ENCODE measurements around the gene ZCWPW1. TPM values are rescaled to one million over a fixed set of nuclear protein-coding genes. Genes with fewer than 3 reads are reported as not detected.

ZCWPW1 gene
- total RNA-seq, 1 experiment from 2014 or later, result 4.1 TPM

GRCh38 chr7:100419660-100420226 is 8.8 kb downstream of the ZCWPW1 start:
- H3K27ac Mint-ChIP-seq (ENCODE audit: unreplicated experiment), result no peak overlapping the region
- TF ChIP-seq, protein P1, sequence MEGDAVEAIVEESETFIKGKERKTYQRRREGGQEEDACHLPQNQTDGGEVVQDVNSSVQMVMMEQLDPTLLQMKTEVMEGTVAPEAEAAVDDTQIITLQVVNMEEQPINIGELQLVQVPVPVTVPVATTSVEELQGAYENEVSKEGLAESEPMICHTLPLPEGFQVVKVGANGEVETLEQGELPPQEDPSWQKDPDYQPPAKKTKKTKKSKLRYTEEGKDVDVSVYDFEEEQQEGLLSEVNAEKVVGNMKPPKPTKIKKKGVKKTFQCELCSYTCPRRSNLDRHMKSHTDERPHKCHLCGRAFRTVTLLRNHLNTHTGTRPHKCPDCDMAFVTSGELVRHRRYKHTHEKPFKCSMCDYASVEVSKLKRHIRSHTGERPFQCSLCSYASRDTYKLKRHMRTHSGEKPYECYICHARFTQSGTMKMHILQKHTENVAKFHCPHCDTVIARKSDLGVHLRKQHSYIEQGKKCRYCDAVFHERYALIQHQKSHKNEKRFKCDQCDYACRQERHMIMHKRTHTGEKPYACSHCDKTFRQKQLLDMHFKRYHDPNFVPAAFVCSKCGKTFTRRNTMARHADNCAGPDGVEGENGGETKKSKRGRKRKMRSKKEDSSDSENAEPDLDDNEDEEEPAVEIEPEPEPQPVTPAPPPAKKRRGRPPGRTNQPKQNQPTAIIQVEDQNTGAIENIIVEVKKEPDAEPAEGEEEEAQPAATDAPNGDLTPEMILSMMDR (IDR thresholded peaks at IDR 0.05; ENCODE audit: unreplicated experiment), result no peak
- no peaks in the 10 kb centered on the region for H3K27me3 Mint-ChIP-seq (ENCODE audit: unreplicated experiment)
- H3K36me3 Mint-ChIP-seq (ENCODE audit: insufficient read depth, unreplicated experiment), result no peaks in the 10 kb centered on the region
- intact Hi-C loops (cut with micrococcal nuclease; ENCODE audit: unreplicated experiment), result no loop called here
- CTCF ChIA-PET, result interaction anchor here (0.5 kb wide), 1 partner anchor 9 kb away, joined by 3 read pairs; no protein-coding TSS in a partner anchor
- H3K4me1 Mint-ChIP-seq (ENCODE audit: low read depth, unreplicated experiment), result no peaks in the 10 kb centered on the region
- BruUV-seq (replicated peaks), result no TSS peak
- no peak overlapping the region for H3K4me3 Mint-ChIP-seq (ENCODE audit: low read depth, unreplicated experiment)
- H3K9me3 Mint-ChIP-seq (ENCODE audit: low read depth, unreplicated experiment), result no peaks in the 10 kb centered on the region
- no peak for DNase-seq

GRCh38 chr7:100418930-100419659 is 9.4 kb downstream of the ZCWPW1 start:
- no peaks in the 10 kb centered on the region for H3K36me3 Mint-ChIP-seq (ENCODE audit: insufficient read depth, unreplicated experiment)
- H3K4me3 Mint-ChIP-seq (ENCODE audit: low read depth, unreplicated experiment), result no peak overlapping the region

DNA sequence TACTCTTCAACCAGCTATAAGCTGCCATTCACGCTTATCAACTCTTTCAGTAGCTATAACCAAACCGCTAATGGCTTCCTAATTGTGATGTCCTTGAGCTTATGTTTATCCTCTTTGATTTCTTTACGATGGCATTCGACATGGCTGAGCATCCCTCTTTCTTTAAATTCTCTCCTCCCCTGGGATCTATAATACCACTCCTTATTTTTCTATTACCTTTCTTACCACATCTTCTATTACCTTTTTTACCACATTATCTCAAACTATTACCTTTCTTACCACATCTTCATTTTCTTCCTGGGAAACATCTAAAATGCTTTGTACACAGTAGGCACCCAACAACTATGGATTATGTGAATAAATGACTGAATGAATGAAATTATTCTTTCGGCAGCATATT is 13.1 kb downstream of the ZCWPW1 start:
- intact Hi-C loops (cut with micrococcal nuclease; ENCODE audit: unreplicated experiment), result no loop called here
- TF ChIP-seq, protein P1 (IDR thresholded peaks at IDR 0.05; ENCODE audit: unreplicated experiment), result no peak
- no TSS peak for BruUV-seq (replicated peaks)
- no peak for DNase-seq
- Mint-ChIP-seq H3K27ac (ENCODE audit: unreplicated experiment) (no peak overlapping the region), H3K27me3 (ENCODE audit: unreplicated experiment) (no peaks in the 10 kb centered on the region), H3K4me3 (ENCODE audit: low read depth, unreplicated experiment) (no peak overlapping the region), H3K36me3 (ENCODE audit: insufficient read depth, unreplicated experiment) (no peaks in the 10 kb centered on the region), H3K9me3 (ENCODE audit: low read depth, unreplicated experiment) (no peaks in the 10 kb centered on the region), H3K4me1 (ENCODE audit: low read depth, unreplicated experiment) (no peaks in the 10 kb centered on the region)
- CTCF ChIA-PET, result interaction anchor here (0.8 to 1.3 kb wide), 2 partner anchors 8 to 15 kb away, joined by 3 to 4 read pairs; partner anchors contain the start of gene MEPCE

More at GRCh38 chr7:100418930-100419659, 9.4 kb downstream of the ZCWPW1 start:
- CTCF ChIA-PET, result no interaction called here
- DNase-seq, result no peak
- H3K4me1 Mint-ChIP-seq (ENCODE audit: low read depth, unreplicated experiment), result no peaks in the 10 kb centered on the region
- H3K27me3 Mint-ChIP-seq (ENCODE audit: unreplicated experiment), result no peaks in the 10 kb centered on the region
- H3K27ac Mint-ChIP-seq (ENCODE audit: unreplicated experiment), result no peak overlapping the region
- no TSS peak for BruUV-seq (replicated peaks)
- intact Hi-C loops (cut with micrococcal nuclease; ENCODE audit: unreplicated experiment), result no loop called here
- H3K9me3 Mint-ChIP-seq (ENCODE audit: low read depth, unreplicated experiment), result no peaks in the 10 kb centered on the region
- TF ChIP-seq, protein P1 (IDR thresholded peaks at IDR 0.05; ENCODE audit: unreplicated experiment), result no peak

GRCh38 chr7:100413889-100414288 is 14.6 kb downstream of the ZCWPW1 start:
- CTCF ChIA-PET, result no interaction called here
- TF ChIP-seq, protein P1 (IDR thresholded peaks at IDR 0.05; ENCODE audit: unreplicated experiment), result no peak
- H3K27me3 Mint-ChIP-seq (ENCODE audit: unreplicated experiment), result no peaks in the 10 kb centered on the region
- no peak for DNase-seq
- intact Hi-C loops (cut with micrococcal nuclease; ENCODE audit: unreplicated experiment), result no loop called here
- H3K27ac Mint-ChIP-seq (ENCODE audit: unreplicated experiment), result no peak overlapping the region
- H3K4me1 Mint-ChIP-seq (ENCODE audit: low read depth, unreplicated experiment), result no peaks in the 10 kb centered on the region
- H3K36me3 Mint-ChIP-seq (ENCODE audit: insufficient read depth, unreplicated experiment), result no peaks in the 10 kb centered on the region
- no peaks in the 10 kb centered on the region for H3K9me3 Mint-ChIP-seq (ENCODE audit: low read depth, unreplicated experiment)
- no TSS peak for BruUV-seq (replicated peaks)
- no peak overlapping the region for H3K4me3 Mint-ChIP-seq (ENCODE audit: low read depth, unreplicated experiment)
